Effector memory CD4-positive, alpha-beta T cell (primary cell): Measurements from ENCODE around the gene NXN.

ENCODE experiments used
- DNase-seq, 3 donors: peaks; one replicate each; pipeline ENCODE4 v3.0.0-alpha.2; 2020
- H3K27ac ChIP-seq: 2 replicates; pipeline ENCODE4 v1.7.0; 2013; ENCODE audit warnings: mild to moderate bottlenecking, low read length, moderate library complexity; ENCODE audit not compliant: insufficient read depth, poor library complexity, severe bottlenecking
- H3K27me3 ChIP-seq: replicated peaks from 2 replicates; pipeline ENCODE4 v1.7.0; 2013; ENCODE audit warnings: mild to moderate bottlenecking, low read length; ENCODE audit not compliant: insufficient read depth, control insufficient read depth, poor library complexity, severe bottlenecking
- H3K36me3 ChIP-seq: 2 replicates; pipeline ENCODE4 v1.7.0; 2013; ENCODE audit warnings: mild to moderate bottlenecking, low read length, moderate library complexity; ENCODE audit not compliant: control insufficient read depth, insufficient read depth
- H3K4me1 ChIP-seq: 2 replicates; pipeline ENCODE4 v1.7.0; 2013; ENCODE audit warnings: low read length, mild to moderate bottlenecking; ENCODE audit not compliant: control insufficient read depth, insufficient read depth, poor library complexity, severe bottlenecking
- H3K4me3 ChIP-seq: 2 replicates; pipeline ENCODE4 v1.7.0; 2013; ENCODE audit warnings: low read length, low read depth, mild to moderate bottlenecking; ENCODE audit not compliant: insufficient read depth, poor library complexity, severe bottlenecking
- H3K9me3 ChIP-seq: 2 replicates; pipeline ENCODE4 v1.7.0; 2013; ENCODE audit warnings: mild to moderate bottlenecking, low read length, moderate library complexity; ENCODE audit not compliant: control insufficient read depth

The NXN gene

GRCh38 chr17:825216-825615, 154.4 kb downstream of the NXN start:
- Histone ChIP-seq H3K9me3 (no peaks in the 10 kb centered on the region), H3K4me3 (no peak overlapping the region), H3K27me3 (no peaks in the 10 kb centered on the region), H3K4me1 (no peaks in the 10 kb centered on the region), H3K27ac (no peak overlapping the region), H3K36me3 (no peaks in the 10 kb centered on the region)
- DNase-seq = no peak

DNA sequence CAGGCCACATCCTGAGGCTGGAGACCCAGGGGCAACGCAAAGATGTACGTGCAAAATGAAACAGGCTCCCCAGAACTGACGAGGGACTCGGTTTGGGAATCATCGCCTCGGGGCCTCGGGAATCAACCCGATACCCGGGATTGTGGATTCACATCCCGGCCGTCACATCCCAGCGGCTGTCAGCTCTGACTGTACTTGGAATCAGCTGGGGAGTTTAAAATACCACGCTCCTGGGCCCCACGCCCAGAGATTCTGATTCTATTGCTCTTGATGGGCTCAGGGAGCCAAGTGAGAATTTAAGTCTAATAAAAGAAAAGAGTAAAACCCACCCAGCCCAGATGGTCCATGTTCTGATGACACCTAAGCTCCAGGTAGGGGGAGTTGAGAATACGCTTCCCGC, 155.2 kb downstream of the NXN start:
- no peak overlapping the region for H3K27ac ChIP-seq
- no peak overlapping the region for H3K4me3 ChIP-seq
- H3K9me3 ChIP-seq = no peaks in the 10 kb centered on the region
- no peaks in the 10 kb centered on the region for H3K4me1 ChIP-seq
- no peaks in the 10 kb centered on the region for H3K36me3 ChIP-seq
- no peaks in the 10 kb centered on the region for H3K27me3 ChIP-seq
- DNase-seq = no peak

GRCh38 chr17:823501-823902, 156.1 kb downstream of the NXN start:
- Histone ChIP-seq H3K36me3 (no peaks in the 10 kb centered on the region), H3K27me3 (no peaks in the 10 kb centered on the region), H3K4me3 (no peak overlapping the region), H3K4me1 (no peaks in the 10 kb centered on the region), H3K9me3 (no peaks in the 10 kb centered on the region), H3K27ac (no peak overlapping the region)
- no peak for DNase-seq

DNA sequence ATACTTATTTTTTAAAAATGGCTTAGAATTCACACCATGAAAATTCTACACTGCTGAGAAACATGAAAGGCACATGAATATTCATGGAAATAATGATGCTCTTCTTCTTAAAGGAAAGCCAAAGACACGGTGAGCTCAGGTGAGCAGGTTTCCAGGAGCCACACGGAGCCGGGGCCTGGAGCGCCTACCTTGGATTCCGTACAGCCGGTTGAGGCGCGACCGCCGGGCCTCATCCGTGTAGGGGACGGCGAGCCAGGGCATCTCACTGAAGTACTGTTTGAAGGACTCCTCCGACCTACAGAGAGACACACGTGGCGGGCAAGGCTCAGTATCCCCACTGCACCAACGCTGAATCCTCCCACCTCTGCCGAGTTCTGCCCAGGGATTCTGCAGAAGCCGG, 160.3 kb downstream of the NXN start:
- DNase-seq = no peak
- H3K27ac ChIP-seq = no peak overlapping the region
- no peaks in the 10 kb centered on the region for H3K9me3 ChIP-seq
- H3K4me3 ChIP-seq = no peak overlapping the region
- H3K27me3 ChIP-seq = no peaks in the 10 kb centered on the region
- no peaks in the 10 kb centered on the region for H3K4me1 ChIP-seq
- no peaks in the 10 kb centered on the region for H3K36me3 ChIP-seq

DNA sequence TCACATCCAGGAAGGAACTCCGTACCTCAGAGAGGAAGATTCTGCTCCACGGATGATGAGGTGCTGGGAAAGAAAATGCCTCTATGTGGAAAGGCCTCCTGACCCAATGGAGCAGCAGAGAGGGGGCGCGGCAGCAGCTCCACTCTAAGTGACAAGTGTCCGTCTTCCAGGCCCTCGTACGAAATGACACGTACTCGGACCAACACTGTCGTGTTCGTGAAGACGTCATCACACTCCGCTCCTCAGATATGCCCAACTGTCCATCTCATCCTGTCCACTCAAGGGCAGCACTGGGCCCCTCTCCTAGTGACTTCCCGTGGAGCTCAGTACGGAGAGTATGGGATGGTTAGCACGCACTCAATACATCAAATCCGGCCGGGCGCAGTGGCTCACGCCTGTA, 165.2 kb downstream of the NXN start:
- Histone ChIP-seq H3K27ac (no peak overlapping the region), H3K27me3 (no peaks in the 10 kb centered on the region), H3K4me1 (no peaks in the 10 kb centered on the region), H3K9me3 (no peaks in the 10 kb centered on the region), H3K4me3 (no peak overlapping the region), H3K36me3 (no peaks in the 10 kb centered on the region)
- DNase-seq = no peak

- no peaks in the 10 kb centered on the region for H3K27me3 ChIP-seq
- H3K36me3 ChIP-seq = no peaks in the 10 kb centered on the region
- no peaks in the 10 kb centered on the region for H3K9me3 ChIP-seq
Observed at GRCh38 chr17:812638-813204, 166.9 kb downstream of the NXN start.

DNA sequence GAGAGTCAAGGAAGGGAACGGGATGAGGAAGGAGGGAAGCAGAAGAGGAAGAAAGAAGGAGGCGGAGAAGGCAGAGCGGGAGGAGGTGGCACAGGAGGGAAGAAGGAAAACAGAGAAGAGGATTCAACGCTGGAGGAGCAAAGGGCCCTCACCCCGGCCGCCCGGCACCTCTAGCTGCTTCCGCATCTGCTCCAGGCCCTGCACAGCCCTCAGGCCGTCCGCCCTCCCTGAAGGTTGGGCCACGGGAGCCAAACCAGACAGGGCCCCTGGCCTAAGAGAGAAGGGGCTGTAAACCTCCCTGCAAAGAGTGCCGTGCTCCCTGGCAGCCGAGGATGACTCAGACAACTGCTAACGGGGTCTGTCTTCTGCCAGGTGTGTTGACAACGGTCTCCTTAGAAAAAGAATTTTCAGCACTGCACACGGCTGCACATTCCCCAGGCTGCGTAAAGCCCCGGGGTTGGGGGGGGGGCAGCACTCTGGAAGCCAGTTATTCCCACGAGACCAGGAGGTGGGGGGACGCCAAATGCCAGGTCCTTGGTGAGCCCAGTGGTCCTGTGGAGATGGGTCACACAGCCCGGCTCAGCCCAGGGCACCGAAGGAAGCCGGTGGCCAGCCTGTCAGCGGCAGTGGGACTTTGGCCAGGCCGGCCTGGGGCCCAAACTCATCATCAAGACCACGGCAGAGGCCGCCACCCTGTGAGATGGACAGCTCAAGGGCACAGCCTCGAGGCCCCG, 168.4 kb downstream of the NXN start:
- Histone ChIP-seq H3K36me3 (no peaks in the 10 kb centered on the region), H3K4me1 (no peaks in the 10 kb centered on the region), H3K9me3 (no peaks in the 10 kb centered on the region), H3K27me3 (no peaks in the 10 kb centered on the region), H3K4me3 (no peak overlapping the region), H3K27ac (no peak overlapping the region)
- no peak for DNase-seq

More at GRCh38 chr17:812638-813204, 166.9 kb downstream of the NXN start:
- H3K27ac ChIP-seq = no peak overlapping the region
- H3K4me3 ChIP-seq = no peak overlapping the region
- no peaks in the 10 kb centered on the region for H3K4me1 ChIP-seq
- DNase-seq = no peak

- H3K4me3 ChIP-seq = no peak overlapping the region
- H3K27me3 ChIP-seq = no peaks in the 10 kb centered on the region
- H3K27ac ChIP-seq = no peak overlapping the region
- H3K9me3 ChIP-seq = no peaks in the 10 kb centered on the region
- no peaks in the 10 kb centered on the region for H3K4me1 ChIP-seq
- no peak for DNase-seq
- H3K36me3 ChIP-seq = no peaks in the 10 kb centered on the region
Observed at GRCh38 chr17:807523-808294, 171.9 kb downstream of the NXN start.

- no peak overlapping the region for H3K4me3 ChIP-seq
- no peak for DNase-seq
- no peak overlapping the region for H3K27ac ChIP-seq
- H3K36me3 ChIP-seq = no peaks in the 10 kb centered on the region
- H3K27me3 ChIP-seq = no peaks in the 10 kb centered on the region
- no peaks in the 10 kb centered on the region for H3K4me1 ChIP-seq
- no peaks in the 10 kb centered on the region for H3K9me3 ChIP-seq
Observed at GRCh38 chr17:806781-807522, 172.6 kb downstream of the NXN start.
